C4-2B (cell line): ENCODE measurements around the gene SOD2.
"Not testable (repeated sequence)": the region's sequence is repeated elsewhere in the genome, so short reads cannot be mapped to it uniquely, and the experiment has no call there.

ENCODE experiments used
- H3K27ac ChIP-seq: fragments of 450-650 bp; 2 replicates; pipeline ENCODE4 v1.5.1; 2017
- ZFX ChIP-seq: fragments of 450-650 bp; IDR thresholded peaks from 2 replicates; pipeline ENCODE4 v1.6.1; 2017
- TF ChIP-seq, protein P1 (sequence below): fragments of 450-650 bp; conservative IDR thresholded peaks from 2 replicates; pipeline ENCODE4 v1.5.1; 2017; ENCODE audit warnings: mild to moderate bottlenecking

The SOD2 gene

GRCh38 chr6:159679091-159680077 is 13.7 kb downstream of the SOD2 start:
- H3K27ac ChIP-seq = no peak overlapping the region

GRCh38 chr6:159678574-159678973 is 14.5 kb downstream of the SOD2 start:
- TF ChIP-seq ZFX = no peak
- TF ChIP-seq, protein P1, sequence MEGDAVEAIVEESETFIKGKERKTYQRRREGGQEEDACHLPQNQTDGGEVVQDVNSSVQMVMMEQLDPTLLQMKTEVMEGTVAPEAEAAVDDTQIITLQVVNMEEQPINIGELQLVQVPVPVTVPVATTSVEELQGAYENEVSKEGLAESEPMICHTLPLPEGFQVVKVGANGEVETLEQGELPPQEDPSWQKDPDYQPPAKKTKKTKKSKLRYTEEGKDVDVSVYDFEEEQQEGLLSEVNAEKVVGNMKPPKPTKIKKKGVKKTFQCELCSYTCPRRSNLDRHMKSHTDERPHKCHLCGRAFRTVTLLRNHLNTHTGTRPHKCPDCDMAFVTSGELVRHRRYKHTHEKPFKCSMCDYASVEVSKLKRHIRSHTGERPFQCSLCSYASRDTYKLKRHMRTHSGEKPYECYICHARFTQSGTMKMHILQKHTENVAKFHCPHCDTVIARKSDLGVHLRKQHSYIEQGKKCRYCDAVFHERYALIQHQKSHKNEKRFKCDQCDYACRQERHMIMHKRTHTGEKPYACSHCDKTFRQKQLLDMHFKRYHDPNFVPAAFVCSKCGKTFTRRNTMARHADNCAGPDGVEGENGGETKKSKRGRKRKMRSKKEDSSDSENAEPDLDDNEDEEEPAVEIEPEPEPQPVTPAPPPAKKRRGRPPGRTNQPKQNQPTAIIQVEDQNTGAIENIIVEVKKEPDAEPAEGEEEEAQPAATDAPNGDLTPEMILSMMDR = no peak
- no peak overlapping the region for H3K27ac ChIP-seq

More at GRCh38 chr6:159679091-159680077, 13.7 kb downstream of the SOD2 start:
- TF ChIP-seq ZFX = no peak

GRCh38 chr6:159677506-159678165 is 15.4 kb downstream of the SOD2 start:
- TF ChIP-seq, protein P1 = no peak
- no peak for TF ChIP-seq ZFX

GRCh38 chr6:159676890-159677505 is 16.0 kb downstream of the SOD2 start:
- no peak overlapping the region for H3K27ac ChIP-seq
- no peak for TF ChIP-seq ZFX
- TF ChIP-seq, protein P1 = no peak

More at GRCh38 chr6:159677506-159678165, 15.4 kb downstream of the SOD2 start:
- no peak overlapping the region for H3K27ac ChIP-seq

- not testable (repeated sequence) for H3K27ac ChIP-seq
These were observed 16.8 kb downstream of the SOD2 start for GRCh38 chr6:159676236-159676635.

DNA sequence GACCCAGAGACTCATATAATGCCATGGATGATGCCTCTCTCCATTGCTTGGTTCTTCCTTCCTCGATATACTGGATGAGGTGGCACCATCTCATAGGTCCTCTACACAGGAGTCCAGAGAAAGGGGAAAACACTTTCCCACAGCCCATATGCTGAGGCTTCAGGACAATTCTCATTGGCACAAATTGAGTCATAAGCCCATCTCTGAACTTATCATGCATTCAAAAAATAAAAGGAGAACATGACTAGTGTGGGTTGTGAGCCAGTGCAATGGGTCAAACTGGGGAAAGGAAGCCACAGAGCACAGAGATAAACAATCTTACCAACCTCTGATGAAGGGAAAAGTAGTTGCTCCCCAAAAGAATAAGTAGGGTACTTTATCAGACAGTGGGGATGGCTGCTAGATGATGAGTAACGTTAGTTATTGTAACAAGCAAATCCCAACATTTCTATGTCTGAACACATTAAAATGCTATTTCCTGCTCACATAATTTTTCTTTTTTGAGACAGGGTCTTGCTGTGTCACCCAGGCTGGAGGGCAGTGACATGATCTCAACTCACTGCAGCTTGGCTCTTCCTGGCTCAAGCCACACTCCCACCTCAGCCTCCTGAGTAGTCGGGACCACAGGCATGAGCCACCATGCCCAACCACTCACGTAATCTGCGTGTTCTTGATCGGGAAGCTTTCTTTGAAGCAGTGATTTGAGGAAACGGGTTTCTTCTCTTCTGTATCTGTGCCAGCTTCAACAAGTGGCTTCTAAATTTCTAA is 27.0 kb downstream of the SOD2 start:
- TF ChIP-seq, protein P1 = no peak
- TF ChIP-seq ZFX = no peak
- H3K27ac ChIP-seq = no peak overlapping the region

DNA sequence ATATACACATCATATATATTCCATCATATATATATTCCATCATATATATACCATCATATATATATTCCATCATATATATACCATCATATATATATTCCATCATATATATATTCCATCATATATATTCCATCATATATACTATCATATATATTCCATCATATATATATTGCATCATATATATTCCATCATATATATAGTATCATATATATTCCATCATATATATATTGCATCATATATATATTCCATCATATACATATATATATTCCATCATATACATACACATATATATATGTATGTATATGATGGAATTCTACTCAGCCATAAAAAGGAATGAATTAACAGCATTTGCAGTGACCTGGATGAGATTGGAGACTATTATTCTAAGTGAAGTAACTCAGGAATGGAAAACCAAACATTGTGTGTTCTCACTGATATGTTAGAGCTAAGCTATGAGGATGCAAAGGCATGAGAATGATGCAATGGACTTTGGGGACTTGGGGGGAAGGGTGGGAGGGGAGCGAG is 29.6 kb downstream of the SOD2 start:
- H3K27ac ChIP-seq = not testable (repeated sequence)

DNA sequence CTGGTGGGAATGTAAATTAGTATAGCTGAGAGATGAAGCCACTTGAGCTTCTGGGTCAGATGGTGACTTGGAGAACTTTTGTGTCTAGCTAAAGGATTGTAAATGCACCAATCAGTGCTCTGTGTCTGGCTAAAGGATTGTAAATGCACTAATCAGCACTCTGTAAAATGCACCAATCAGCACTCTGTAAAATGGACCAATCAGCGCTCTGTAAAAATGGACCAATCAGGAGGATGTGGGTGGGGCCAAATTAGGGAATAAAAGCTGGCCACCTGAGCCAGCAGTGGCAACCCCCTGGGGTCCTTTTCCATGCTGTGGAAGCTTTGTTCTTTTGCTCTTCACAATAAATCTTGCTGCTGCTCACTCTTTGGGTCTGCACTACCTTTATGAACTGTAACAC is 31.1 kb downstream of the SOD2 start:
- H3K27ac ChIP-seq = not testable (repeated sequence)
